ENCODE results near the gene RSF1. TPM values are rescaled to one million over a fixed set of nuclear protein-coding genes. Genes with fewer than 3 reads are reported as not detected.
"Not testable (repeated sequence)": the region's sequence is repeated elsewhere in the genome, so short reads cannot be mapped to it uniquely, and the experiment has no call there.

The RSF1 gene
- polyA plus RNA-seq, 1 donor (not counting 4 experiments of a cell fraction or from before 2014, with no cell fraction given) = 20.9 TPM

DNA sequence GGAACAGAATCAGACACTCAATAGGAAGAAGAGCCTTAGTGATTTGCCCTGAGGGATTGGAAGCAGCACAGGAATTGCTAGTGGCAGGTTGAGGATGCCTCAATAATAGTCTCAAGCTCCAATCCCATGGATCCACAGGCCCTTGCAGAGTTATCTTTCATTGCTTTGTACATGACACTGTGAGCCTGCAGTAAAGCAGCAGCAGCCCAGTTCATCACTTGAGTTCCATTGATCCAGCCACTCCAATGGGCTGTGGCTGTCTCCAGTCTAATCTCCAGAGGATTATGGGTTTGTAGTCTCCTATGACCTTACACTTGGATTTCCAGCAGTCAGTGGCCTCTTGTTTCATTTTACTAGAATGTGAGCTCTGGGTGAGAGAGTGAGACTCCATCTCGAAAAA is 45.8 kb upstream of the RSF1 start:
- dilution Hi-C loops (cut with MboI; ENCODE audit: extremely low pct_ligation_motif_present, low sequenced_read_pairs) = no loop called here
- Histone ChIP-seq H3K36me3 (ENCODE audit: control insufficient read depth in 2 of 2, extremely low read depth in 1 of 2, insufficient read depth in 2 of 2, low read length in 2 of 2) (peaks cover 0 to 4% of the 10 kb centered on the region in 2 experiments), H3K9ac (ENCODE audit: control insufficient read depth, extremely low read depth, insufficient read depth, low read length) (no peak overlapping the region), H3K4me2 (ENCODE audit: control insufficient read depth, extremely low read depth, insufficient read depth, low read depth, low read length) (no peak overlapping the region), H3K27me3 (ENCODE audit: control insufficient read depth, extremely low read depth, insufficient read depth, low read length) (no peaks in the 10 kb centered on the region), H4K20me1 (ENCODE audit: control insufficient read depth, extremely low read depth, insufficient read depth, low read length) (no peaks in the 10 kb centered on the region), H3K9me3 (ENCODE audit: control insufficient read depth, low read depth, low read length) (no peaks in the 10 kb centered on the region), H2AFZ (ENCODE audit: control insufficient read depth, low read length) (no peak overlapping the region), H3K27ac (ENCODE audit: control insufficient read depth, insufficient read depth, low read length) (no peak overlapping the region), H3K79me2 (ENCODE audit: control insufficient read depth, insufficient read depth, low read length) (no peaks in the 10 kb centered on the region), H3K4me3 (ENCODE audit: control insufficient read depth in 2 of 3, extremely low read depth in 1 of 3, insufficient read depth in 2 of 3, low read depth in 1 of 3, low read length in 3 of 3) (no peak overlapping the region), H3K4me1 (ENCODE audit: control insufficient read depth, extremely low read depth, insufficient read depth, low read length) (no peaks in the 10 kb centered on the region), H3K9me1 (ENCODE audit: control insufficient read depth, extremely low read depth, insufficient read depth, low read length) (no peaks in the 10 kb centered on the region)
- DNase-seq (ENCODE audit: low read depth, low spot score) (no peak), FAIRE-seq (no peak)
- TF ChIP-seq EZH2 (IDR thresholded peaks at IDR 0.05; ENCODE audit: low read length) = no peak
- TF ChIP-seq, protein P1, sequence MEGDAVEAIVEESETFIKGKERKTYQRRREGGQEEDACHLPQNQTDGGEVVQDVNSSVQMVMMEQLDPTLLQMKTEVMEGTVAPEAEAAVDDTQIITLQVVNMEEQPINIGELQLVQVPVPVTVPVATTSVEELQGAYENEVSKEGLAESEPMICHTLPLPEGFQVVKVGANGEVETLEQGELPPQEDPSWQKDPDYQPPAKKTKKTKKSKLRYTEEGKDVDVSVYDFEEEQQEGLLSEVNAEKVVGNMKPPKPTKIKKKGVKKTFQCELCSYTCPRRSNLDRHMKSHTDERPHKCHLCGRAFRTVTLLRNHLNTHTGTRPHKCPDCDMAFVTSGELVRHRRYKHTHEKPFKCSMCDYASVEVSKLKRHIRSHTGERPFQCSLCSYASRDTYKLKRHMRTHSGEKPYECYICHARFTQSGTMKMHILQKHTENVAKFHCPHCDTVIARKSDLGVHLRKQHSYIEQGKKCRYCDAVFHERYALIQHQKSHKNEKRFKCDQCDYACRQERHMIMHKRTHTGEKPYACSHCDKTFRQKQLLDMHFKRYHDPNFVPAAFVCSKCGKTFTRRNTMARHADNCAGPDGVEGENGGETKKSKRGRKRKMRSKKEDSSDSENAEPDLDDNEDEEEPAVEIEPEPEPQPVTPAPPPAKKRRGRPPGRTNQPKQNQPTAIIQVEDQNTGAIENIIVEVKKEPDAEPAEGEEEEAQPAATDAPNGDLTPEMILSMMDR (optimal IDR thresholded peaks at IDR 0.05 in 1 of 3, IDR thresholded peaks at IDR 0.05 in 1 of 3, conservative IDR thresholded peaks at IDR 0.05 in 1 of 3; ENCODE audit: extremely low read depth in 1 of 3, insufficient read depth in 2 of 3, low read length in 3 of 3) = no peak

DNA sequence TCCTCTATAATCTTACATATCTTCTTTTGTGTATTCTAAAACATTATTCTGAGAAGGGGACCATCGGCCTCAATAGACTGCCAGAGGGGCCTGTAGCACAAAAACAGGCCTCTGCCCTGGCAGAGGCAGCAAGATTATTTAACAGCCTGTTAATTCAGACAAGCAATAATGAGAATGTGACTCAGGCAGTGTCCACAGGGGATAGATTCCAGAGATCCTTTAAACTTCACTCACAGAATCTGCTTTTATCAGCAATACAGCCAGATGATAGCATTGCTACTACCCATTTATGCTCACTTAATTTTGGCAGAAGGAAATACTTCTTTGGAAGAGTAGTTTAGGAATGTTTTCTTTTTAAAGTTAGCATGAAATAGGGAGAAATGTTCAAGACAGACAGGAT is 45.3 kb upstream of the RSF1 start:
- Histone ChIP-seq H2AFZ (ENCODE audit: control insufficient read depth, low read length) (no peak overlapping the region), H3K4me2 (ENCODE audit: control insufficient read depth, extremely low read depth, insufficient read depth, low read depth, low read length) (no peak overlapping the region), H3K27me3 (ENCODE audit: control insufficient read depth, extremely low read depth, insufficient read depth, low read length) (no peaks in the 10 kb centered on the region), H3K79me2 (ENCODE audit: control insufficient read depth, insufficient read depth, low read length) (no peaks in the 10 kb centered on the region), H3K4me1 (ENCODE audit: control insufficient read depth, extremely low read depth, insufficient read depth, low read length) (no peaks in the 10 kb centered on the region), H4K20me1 (ENCODE audit: control insufficient read depth, extremely low read depth, insufficient read depth, low read length) (no peaks in the 10 kb centered on the region), H3K9ac (ENCODE audit: control insufficient read depth, extremely low read depth, insufficient read depth, low read length) (no peak overlapping the region), H3K4me3 (ENCODE audit: control insufficient read depth in 2 of 3, extremely low read depth in 1 of 3, insufficient read depth in 2 of 3, low read depth in 1 of 3, low read length in 3 of 3) (no peak overlapping the region), H3K36me3 (ENCODE audit: control insufficient read depth in 2 of 2, extremely low read depth in 1 of 2, insufficient read depth in 2 of 2, low read length in 2 of 2) (peaks cover 0 to 4% of the 10 kb centered on the region in 2 experiments), H3K9me1 (ENCODE audit: control insufficient read depth, extremely low read depth, insufficient read depth, low read length) (no peaks in the 10 kb centered on the region), H3K9me3 (ENCODE audit: control insufficient read depth, low read depth, low read length) (no peaks in the 10 kb centered on the region), H3K27ac (ENCODE audit: control insufficient read depth, insufficient read depth, low read length) (no peak overlapping the region)
- dilution Hi-C loops (cut with MboI; ENCODE audit: extremely low pct_ligation_motif_present, low sequenced_read_pairs) = no loop called here
- FAIRE-seq (no peak), DNase-seq (ENCODE audit: low read depth, low spot score) (no peak)
- TF ChIP-seq, protein P1 (optimal IDR thresholded peaks at IDR 0.05 in 1 of 3, IDR thresholded peaks at IDR 0.05 in 1 of 3, conservative IDR thresholded peaks at IDR 0.05 in 1 of 3; ENCODE audit: extremely low read depth in 1 of 3, insufficient read depth in 2 of 3, low read length in 3 of 3) = no peak
- no peak for TF ChIP-seq EZH2 (IDR thresholded peaks at IDR 0.05; ENCODE audit: low read length)

DNA sequence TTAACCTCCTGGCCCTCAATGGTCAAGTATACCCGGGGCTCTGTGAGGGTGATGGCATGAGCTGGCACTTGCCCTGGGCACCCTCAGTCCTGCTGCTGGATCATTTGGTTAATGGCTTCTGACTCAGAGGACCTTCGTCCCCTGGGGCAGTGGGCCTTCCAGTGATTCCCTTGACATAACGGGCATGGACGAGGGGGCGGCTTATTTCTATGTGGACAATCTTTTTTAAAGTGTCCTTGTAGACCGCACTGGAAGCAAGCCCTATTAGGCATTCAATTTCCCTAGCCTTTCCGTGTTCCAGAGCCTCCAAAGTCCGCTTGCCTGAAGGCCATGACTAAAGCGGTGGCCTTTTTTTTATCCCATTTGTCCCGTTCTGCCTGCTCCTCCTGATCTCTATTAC is 40.9 kb upstream of the RSF1 start:
- H3K79me2 ChIP-seq (ENCODE audit: control insufficient read depth, insufficient read depth, low read length); H3K4me2 ChIP-seq (ENCODE audit: control insufficient read depth, extremely low read depth, insufficient read depth, low read depth, low read length); H3K27me3 ChIP-seq (ENCODE audit: control insufficient read depth, extremely low read depth, insufficient read depth, low read length); H3K36me3 ChIP-seq (ENCODE audit: control insufficient read depth in 2 of 2, extremely low read depth in 1 of 2, insufficient read depth in 2 of 2, low read length in 2 of 2); H3K9me1 ChIP-seq (ENCODE audit: control insufficient read depth, extremely low read depth, insufficient read depth, low read length); H3K27ac ChIP-seq (ENCODE audit: control insufficient read depth, insufficient read depth, low read length); H3K9me3 ChIP-seq (ENCODE audit: control insufficient read depth, low read depth, low read length); H4K20me1 ChIP-seq (ENCODE audit: control insufficient read depth, extremely low read depth, insufficient read depth, low read length); H3K4me3 ChIP-seq (ENCODE audit: control insufficient read depth in 2 of 3, extremely low read depth in 1 of 3, insufficient read depth in 2 of 3, low read depth in 1 of 3, low read length in 3 of 3); DNase-seq (ENCODE audit: low read depth, low spot score); H3K9ac ChIP-seq (ENCODE audit: control insufficient read depth, extremely low read depth, insufficient read depth, low read length); FAIRE-seq; H2AFZ ChIP-seq (ENCODE audit: control insufficient read depth, low read length); H3K4me1 ChIP-seq (ENCODE audit: control insufficient read depth, extremely low read depth, insufficient read depth, low read length); dilution Hi-C loops (cut with MboI; ENCODE audit: extremely low pct_ligation_motif_present, low sequenced_read_pairs): not testable (repeated sequence)

DNA sequence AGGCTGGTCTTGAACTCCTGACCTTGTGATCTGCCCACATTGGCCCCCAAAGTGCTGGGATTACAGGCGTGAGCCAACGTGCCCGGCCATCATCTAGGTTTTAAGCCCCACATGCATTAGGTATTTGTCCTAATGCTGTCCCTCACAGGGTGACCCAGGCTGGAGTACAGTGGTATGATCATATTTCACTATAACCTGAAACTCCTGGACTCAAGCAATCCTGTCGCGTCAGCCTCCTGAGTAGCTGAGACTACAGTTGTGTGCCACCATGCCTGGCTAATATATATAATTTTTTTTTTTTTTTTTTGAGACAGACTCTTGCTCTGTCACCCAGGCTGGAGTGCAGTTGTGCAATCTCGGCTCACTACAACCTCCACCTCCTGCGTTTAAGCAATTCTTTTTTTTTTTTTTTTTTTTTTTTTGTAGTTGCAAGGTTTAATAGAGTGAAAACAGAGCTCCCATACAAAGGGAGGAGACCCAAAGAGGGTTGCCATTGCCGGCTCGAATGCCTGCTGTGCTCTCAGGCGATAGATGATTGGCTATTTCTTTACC is 37.5 kb upstream of the RSF1 start:
- H4K20me1 ChIP-seq (ENCODE audit: control insufficient read depth, extremely low read depth, insufficient read depth, low read length); H3K4me2 ChIP-seq (ENCODE audit: control insufficient read depth, extremely low read depth, insufficient read depth, low read depth, low read length); H3K79me2 ChIP-seq (ENCODE audit: control insufficient read depth, insufficient read depth, low read length); H3K27me3 ChIP-seq (ENCODE audit: control insufficient read depth, extremely low read depth, insufficient read depth, low read length); DNase-seq (ENCODE audit: low read depth, low spot score); H3K9me3 ChIP-seq (ENCODE audit: control insufficient read depth, low read depth, low read length); H3K36me3 ChIP-seq (ENCODE audit: control insufficient read depth in 2 of 2, extremely low read depth in 1 of 2, insufficient read depth in 2 of 2, low read length in 2 of 2); H3K4me1 ChIP-seq (ENCODE audit: control insufficient read depth, extremely low read depth, insufficient read depth, low read length); H3K27ac ChIP-seq (ENCODE audit: control insufficient read depth, insufficient read depth, low read length); dilution Hi-C loops (cut with MboI; ENCODE audit: extremely low pct_ligation_motif_present, low sequenced_read_pairs); H3K9ac ChIP-seq (ENCODE audit: control insufficient read depth, extremely low read depth, insufficient read depth, low read length); H3K9me1 ChIP-seq (ENCODE audit: control insufficient read depth, extremely low read depth, insufficient read depth, low read length); FAIRE-seq; H3K4me3 ChIP-seq (ENCODE audit: control insufficient read depth in 2 of 3, extremely low read depth in 1 of 3, insufficient read depth in 2 of 3, low read depth in 1 of 3, low read length in 3 of 3); H2AFZ ChIP-seq (ENCODE audit: control insufficient read depth, low read length): not testable (repeated sequence)
